ENCODE data around the gene RSRC1.

The RSRC1 gene

DNA sequence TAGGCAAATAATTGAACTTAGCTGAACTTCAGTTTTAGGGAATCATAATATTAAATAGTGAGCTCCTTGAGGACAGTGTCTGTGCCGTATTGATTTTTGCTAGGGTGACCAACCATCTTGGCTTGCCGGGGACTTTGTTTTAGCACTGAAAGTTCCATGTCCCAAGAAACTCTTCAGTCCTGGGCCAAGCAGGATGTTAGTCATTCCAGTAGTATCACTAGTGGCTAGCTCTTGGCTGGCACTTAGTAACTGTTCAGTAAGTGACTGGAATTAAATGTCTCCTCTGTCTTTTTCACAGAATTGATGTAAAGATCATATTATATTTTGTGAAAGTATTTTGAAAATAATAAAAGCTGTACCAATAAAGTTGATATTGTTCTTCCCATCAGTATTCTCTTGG, 42.3 kb downstream of the RSRC1 start:
- Histone ChIP-seq H3K4me2 (ENCODE audit: insufficient read depth, low read length) (no peak overlapping the region), H3K4me1 (ENCODE audit: insufficient read depth, low read length) (no peaks in the 10 kb centered on the region), H3K9ac (ENCODE audit: low read depth, low read length) (no peak overlapping the region), H3K36me3 (ENCODE audit: insufficient read depth, low read length) (peaks cover 29% of the 10 kb centered on the region), H3K9me3 (ENCODE audit: insufficient read depth, low read length, severe bottlenecking) (no peaks in the 10 kb centered on the region), H2AFZ (ENCODE audit: low read depth, low read length) (no peak overlapping the region), H4K20me1 (ENCODE audit: insufficient read depth, low read length) (peaks cover 3% of the 10 kb centered on the region; the same call in 1 of the 2 replicates), H3K27ac (ENCODE audit: low read length) (no peak overlapping the region), H3K79me2 (ENCODE audit: insufficient read depth, low read length) (peaks cover 61% of the 10 kb centered on the region), H3K27me3 (ENCODE audit: insufficient read depth, low read length, poor library complexity) (no peaks in the 10 kb centered on the region), H3K4me3 (ENCODE audit: low read depth in 1 of 2, low read length in 2 of 2) (no peak overlapping the region)
- ATAC-seq (ENCODE audit: insufficient read depth, low read depth) (no peak), DNase-seq (no peak)
- TF ChIP-seq EZH2 (IDR thresholded peaks at IDR 0.05; ENCODE audit: borderline replicate concordance, low read depth, low read length, severe bottlenecking) (no peak), CTCF (IDR thresholded peaks at IDR 0.05; ENCODE audit: borderline replicate concordance, extremely low read depth, low read length, poor library complexity, severe bottlenecking) (no peak)

DNA sequence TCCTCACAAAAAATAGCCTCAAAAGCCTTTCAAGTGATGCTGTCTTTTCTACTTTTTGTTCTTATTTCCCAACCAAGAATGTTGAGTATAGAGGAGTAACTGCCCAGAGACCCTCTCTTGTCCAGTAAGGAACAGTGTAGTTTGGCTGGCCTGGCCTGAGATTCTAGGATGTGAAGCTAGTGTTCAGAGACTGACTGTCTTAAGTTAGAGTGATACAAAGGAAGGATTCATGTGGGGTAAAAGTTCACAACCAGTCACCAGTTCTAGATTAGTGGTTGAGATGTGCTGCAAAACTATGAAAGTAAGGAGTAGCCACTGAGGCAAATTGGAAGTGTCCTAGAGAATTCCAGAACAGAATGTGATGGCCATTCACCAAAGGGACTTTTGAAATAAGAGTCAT, 49.1 kb downstream of the RSRC1 start:
- Histone ChIP-seq H3K4me1 (ENCODE audit: insufficient read depth, low read length) (no peaks in the 10 kb centered on the region), H3K27ac (ENCODE audit: low read length) (no peak overlapping the region), H3K4me3 (ENCODE audit: low read depth in 1 of 2, low read length in 2 of 2) (no peak overlapping the region), H4K20me1 (ENCODE audit: insufficient read depth, low read length) (no peaks in the 10 kb centered on the region; the same call in 1 of the 2 replicates), H2AFZ (ENCODE audit: low read depth, low read length) (no peak overlapping the region), H3K9ac (ENCODE audit: low read depth, low read length) (no peak overlapping the region), H3K4me2 (ENCODE audit: insufficient read depth, low read length) (no peak overlapping the region), H3K9me3 (ENCODE audit: insufficient read depth, low read length, severe bottlenecking) (no peaks in the 10 kb centered on the region), H3K79me2 (ENCODE audit: insufficient read depth, low read length) (peaks cover 50% of the 10 kb centered on the region), H3K27me3 (ENCODE audit: insufficient read depth, low read length, poor library complexity) (no peaks in the 10 kb centered on the region), H3K36me3 (ENCODE audit: insufficient read depth, low read length) (peaks cover 19% of the 10 kb centered on the region)
- TF ChIP-seq CTCF (IDR thresholded peaks at IDR 0.05; ENCODE audit: borderline replicate concordance, extremely low read depth, low read length, poor library complexity, severe bottlenecking) (no peak), EZH2 (IDR thresholded peaks at IDR 0.05; ENCODE audit: borderline replicate concordance, low read depth, low read length, severe bottlenecking) (no peak)
- no peak for ATAC-seq (ENCODE audit: insufficient read depth, low read depth)
- DNase-seq, result no peak

DNA sequence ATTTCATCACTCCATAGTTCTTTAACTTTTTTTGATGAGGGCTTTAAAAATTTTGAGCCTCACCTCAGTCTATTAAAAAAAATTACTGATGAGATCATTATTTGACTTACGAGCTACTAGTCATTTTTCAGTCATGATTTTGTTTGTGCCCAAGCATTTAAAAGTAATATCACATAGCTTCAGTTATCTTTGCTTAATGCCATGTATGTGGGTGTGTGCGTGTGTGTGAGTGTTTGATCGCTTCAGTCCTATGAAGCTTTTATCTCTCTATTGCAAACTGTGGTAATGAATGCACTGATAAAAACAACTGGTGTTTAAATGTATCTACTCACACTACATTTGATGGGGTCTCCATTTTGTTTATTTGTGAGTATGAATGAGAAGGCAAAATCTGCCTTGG, 49.8 kb downstream of the RSRC1 start:
- TF ChIP-seq CTCF (IDR thresholded peaks at IDR 0.05; ENCODE audit: borderline replicate concordance, extremely low read depth, low read length, poor library complexity, severe bottlenecking) (no peak), EZH2 (IDR thresholded peaks at IDR 0.05; ENCODE audit: borderline replicate concordance, low read depth, low read length, severe bottlenecking) (no peak)
- H3K9me3 ChIP-seq (ENCODE audit: insufficient read depth, low read length, severe bottlenecking), result no peaks in the 10 kb centered on the region
- DNase-seq, result no peak

DNA sequence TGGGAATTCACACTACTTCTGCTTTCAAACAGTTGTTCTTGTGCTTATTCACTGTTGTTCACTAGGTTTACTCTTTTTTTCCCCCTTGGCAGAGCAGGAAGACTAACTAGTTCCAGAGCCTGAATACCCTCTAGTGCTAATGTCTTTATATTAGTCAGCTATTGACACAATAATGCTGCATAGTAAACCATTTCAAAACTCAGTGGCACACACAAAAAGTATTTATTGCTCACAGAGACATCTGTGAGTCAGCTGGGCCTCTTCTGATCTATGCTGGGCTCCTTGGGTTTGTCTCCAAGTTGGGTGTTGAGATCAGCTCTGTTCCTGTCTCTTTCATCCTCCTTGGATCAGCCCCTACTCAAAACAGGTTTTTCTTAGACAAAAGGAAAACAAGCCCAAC, 51.1 kb downstream of the RSRC1 start:
- peaks cover 46% of the 10 kb centered on the region for H3K79me2 ChIP-seq (ENCODE audit: insufficient read depth, low read length)
- no peak overlapping the region for H3K27ac ChIP-seq (ENCODE audit: low read length)
- H3K36me3 ChIP-seq (ENCODE audit: insufficient read depth, low read length), result peaks cover 10% of the 10 kb centered on the region; the same call in 1 of the 2 replicates
- no peak for ATAC-seq (ENCODE audit: insufficient read depth, low read depth)
- TF ChIP-seq CTCF (IDR thresholded peaks at IDR 0.05; ENCODE audit: borderline replicate concordance, extremely low read depth, low read length, poor library complexity, severe bottlenecking) (no peak), EZH2 (IDR thresholded peaks at IDR 0.05; ENCODE audit: borderline replicate concordance, low read depth, low read length, severe bottlenecking) (no peak)
- no peaks in the 10 kb centered on the region for H3K9me3 ChIP-seq (ENCODE audit: insufficient read depth, low read length, severe bottlenecking)
- DNase-seq, result no peak
- no peak overlapping the region for H3K9ac ChIP-seq (ENCODE audit: low read depth, low read length)
- H3K4me3 ChIP-seq (ENCODE audit: low read depth in 1 of 2, low read length in 2 of 2), result no peak overlapping the region
- no peaks in the 10 kb centered on the region; the same call in 1 of the 2 replicates for H4K20me1 ChIP-seq (ENCODE audit: insufficient read depth, low read length)
- H3K4me2 ChIP-seq (ENCODE audit: insufficient read depth, low read length), result no peak overlapping the region
- H2AFZ ChIP-seq (ENCODE audit: low read depth, low read length), result no peak overlapping the region
- no peaks in the 10 kb centered on the region for H3K27me3 ChIP-seq (ENCODE audit: insufficient read depth, low read length, poor library complexity)
- 0 out of 2 replicates have a peak, but pooled peaks cover 3% of the 10 kb centered on the region for H3K4me1 ChIP-seq (ENCODE audit: insufficient read depth, low read length)

More for the DNA sequence above, 49.8 kb downstream of the RSRC1 start:
- no peak overlapping the region for H3K4me2 ChIP-seq (ENCODE audit: insufficient read depth, low read length)
- peaks cover 14% of the 10 kb centered on the region for H3K36me3 ChIP-seq (ENCODE audit: insufficient read depth, low read length)
- H3K9ac ChIP-seq (ENCODE audit: low read depth, low read length), result no peak overlapping the region
- peaks cover 45% of the 10 kb centered on the region for H3K79me2 ChIP-seq (ENCODE audit: insufficient read depth, low read length)
- no peaks in the 10 kb centered on the region; the same call in 1 of the 2 replicates for H4K20me1 ChIP-seq (ENCODE audit: insufficient read depth, low read length)
- H3K27ac ChIP-seq (ENCODE audit: low read length), result no peak overlapping the region
- no peak overlapping the region for H2AFZ ChIP-seq (ENCODE audit: low read depth, low read length)
- no peaks in the 10 kb centered on the region for H3K27me3 ChIP-seq (ENCODE audit: insufficient read depth, low read length, poor library complexity)
- H3K4me3 ChIP-seq (ENCODE audit: low read depth in 1 of 2, low read length in 2 of 2), result no peak overlapping the region
- H3K4me1 ChIP-seq (ENCODE audit: insufficient read depth, low read length), result no peaks in the 10 kb centered on the region
- ATAC-seq (ENCODE audit: insufficient read depth, low read depth), result no peak
